K562 treated with DMSO at 1 percent for 4 hours (cell line): Measurements from ENCODE around the gene SIGLEC9. TPM values are rescaled to one million over a fixed set of nuclear protein-coding genes. Genes with fewer than 3 reads are reported as not detected.

Experiments
- total RNA-seq: library from RNA; unstranded; fragments of 300-600 nt; gene quantifications from 2 replicates; pipeline ENCODE4 v1.2.3, GENCODE V29; 2022; ENCODE audit not compliant: insufficient read depth

The SIGLEC9 gene
- total RNA-seq = 0.52 TPM in 1 of 2 replicates, not detected in the other

GRCh38 chr19:51124729-51125128 is at the start of gene SIGLEC9:
SIGLEC9 (plus strand) TSS chr19:51124906; CDS start chr19:51124975, 69 bp downstream.

GRCh38 chr19:51082611-51083010 is 42.1 kb upstream of the SIGLEC9 start, which contains the start of gene KLK14:
KLK14 (minus strand) TSS chr19:51082887; CDS start chr19:51082614, 273 bp downstream.

GRCh38 chr19:51108066-51108804 is 16.5 kb upstream of the SIGLEC9 start, which contains the start of gene CTU1:
CTU1 (minus strand) TSS chr19:51108409; CDS start chr19:51104569, 3,840 bp downstream.

GRCh38 chr19:51142119-51142518 is 17.4 kb downstream of the SIGLEC9 start, which contains the start of gene SIGLEC7:
SIGLEC7 (plus strand) TSS chr19:51142301; CDS start chr19:51142370, 69 bp downstream.

Other genes with a start within 250 kb of the SIGLEC9 start
- not detected in 2 replicates for gene KLK4, start 213.5 kb upstream of the SIGLEC9 start, total RNA-seq
- gene KLK5, start 171.9 kb upstream of the SIGLEC9 start, total RNA-seq = not detected in 2 replicates
- gene KLK6, start 155.3 kb upstream of the SIGLEC9 start, total RNA-seq = not detected in 2 replicates
- gene KLK7, start 141.0 kb upstream of the SIGLEC9 start, total RNA-seq = not detected in 2 replicates
- not detected in 2 replicates for gene KLK8, start 123.3 kb upstream of the SIGLEC9 start, total RNA-seq
- not detected in 2 replicates for gene KLK10, start 105.2 kb upstream of the SIGLEC9 start, total RNA-seq
- gene KLK11, start 98.3 kb upstream of the SIGLEC9 start, total RNA-seq = not detected in 2 replicates
- not detected in 2 replicates for gene KLK12, start 89.9 kb upstream of the SIGLEC9 start, total RNA-seq
- gene KLK13, start 59.8 kb upstream of the SIGLEC9 start, total RNA-seq = 2.8 TPM in 1 of 2 replicates, not detected in the other
- gene KLK14, start 42.0 kb upstream of the SIGLEC9 start, total RNA-seq = not detected in 2 replicates
- 13.2 and 13.3 TPM in 2 replicates for gene CTU1, start 16.5 kb upstream of the SIGLEC9 start, total RNA-seq
- 0.48 TPM in 1 of 2 replicates, not detected in the other for gene SIGLEC7, start 17.4 kb downstream of the SIGLEC9 start, total RNA-seq
- gene CD33, start 100.2 kb downstream of the SIGLEC9 start, total RNA-seq = 58.9 and 71.8 TPM in 2 replicates
- not detected in 2 replicates for gene SIGLECL1, start 126.2 kb downstream of the SIGLEC9 start, total RNA-seq
- gene IGLON5, start 186.7 kb downstream of the SIGLEC9 start, total RNA-seq = 0.30 TPM in 1 of 2 replicates, not detected in the other
- 4.1 and 9.1 TPM in 2 replicates for gene VSIG10L, start 217.2 kb downstream of the SIGLEC9 start, total RNA-seq
- 198 and 249 TPM in 2 replicates for gene ETFB, start 241.5 kb downstream of the SIGLEC9 start, total RNA-seq
- gene CLDND2, start 244.1 kb downstream of the SIGLEC9 start, total RNA-seq = not detected in 2 replicates
- gene NKG7, start 247.7 kb downstream of the SIGLEC9 start, total RNA-seq = not detected in 2 replicates